HG02938 (cell line): Measurements from ENCODE around the gene ACOT4.
"Not testable (repeated sequence)": the region's sequence is repeated elsewhere in the genome, so short reads cannot be mapped to it uniquely, and the experiment has no call there.

Experiments used
- ATAC-seq: cut with Tn5 transposase; IDR thresholded peaks from one replicate; pipeline ENCODE4 v1.9.1; 2021; ENCODE audit warnings: mild to moderate bottlenecking, moderate library complexity; ENCODE audit not compliant: unreplicated experiment

Gene ACOT4

GRCh38 chr14:73591690-73592449, at the start of gene ACOT4:
TSS of gene ACOT4 (plus strand) at chr14:73591873. CDS start at chr14:73591960, 87 bp downstream.
- ATAC-seq, result no peak

- ATAC-seq, result not testable (repeated sequence)
Measured at GRCh38 chr14:73542961-73543360, 48.7 kb upstream of the ACOT4 start.

- ATAC-seq, result not testable (repeated sequence)
Measured at GRCh38 chr14:73545353-73545752, 46.3 kb upstream of the ACOT4 start.

GRCh38 chr14:73549097-73549496, 42.6 kb upstream of the ACOT4 start:
- not testable (repeated sequence) for ATAC-seq

GRCh38 chr14:73549889-73550524, 41.7 kb upstream of the ACOT4 start:
- ATAC-seq, result not testable (repeated sequence)

GRCh38 chr14:73553845-73554244, 37.8 kb upstream of the ACOT4 start:
- no peak for ATAC-seq

GRCh38 chr14:73557201-73557600, 34.5 kb upstream of the ACOT4 start:
- ATAC-seq, result not testable (repeated sequence)

- ATAC-seq, result not testable (repeated sequence)
Measured at GRCh38 chr14:73558238-73558637, 33.4 kb upstream of the ACOT4 start.

- not testable (repeated sequence) for ATAC-seq
Measured at GRCh38 chr14:73562256-73562655, 29.4 kb upstream of the ACOT4 start.

- not testable (repeated sequence) for ATAC-seq
Measured at GRCh38 chr14:73562696-73563095, 29.0 kb upstream of the ACOT4 start.

- not testable (repeated sequence) for ATAC-seq
Measured at GRCh38 chr14:73566431-73566830, 25.2 kb upstream of the ACOT4 start.

- ATAC-seq, result not testable (repeated sequence)
Measured at GRCh38 chr14:73566935-73567334, 24.7 kb upstream of the ACOT4 start.

GRCh38 chr14:73567358-73567757, 24.3 kb upstream of the ACOT4 start:
- no peak for ATAC-seq

GRCh38 chr14:73567951-73568885, 23.5 kb upstream of the ACOT4 start:
- no peak for ATAC-seq

- not testable (repeated sequence) for ATAC-seq
Measured at GRCh38 chr14:73568886-73569184, 22.8 kb upstream of the ACOT4 start.

- peak; percentile 48 for ATAC-seq
Measured at GRCh38 chr14:73569185-73569958, 22.3 kb upstream of the ACOT4 start, which contains the start of gene ACOT2. TSS of gene ACOT2 (plus strand) at chr14:73569213. CDS start at chr14:73569241, 28 bp downstream.

GRCh38 chr14:73570913-73571312, 20.8 kb upstream of the ACOT4 start:
- not testable (repeated sequence) for ATAC-seq

GRCh38 chr14:73573034-73573433, 18.6 kb upstream of the ACOT4 start:
- ATAC-seq, result not testable (repeated sequence)

- not testable (repeated sequence) for ATAC-seq
Measured at GRCh38 chr14:73573740-73574139, 17.9 kb upstream of the ACOT4 start.

GRCh38 chr14:73574251-73574650, 17.4 kb upstream of the ACOT4 start:
- ATAC-seq, result not testable (repeated sequence)
